ENCODE results near the gene GAD2. TPM values are rescaled to one million over a fixed set of nuclear protein-coding genes. Genes with fewer than 3 reads are reported as not detected.

Gene GAD2
- total RNA-seq, 4 donors from 2014 or later, result not detected

DNA sequence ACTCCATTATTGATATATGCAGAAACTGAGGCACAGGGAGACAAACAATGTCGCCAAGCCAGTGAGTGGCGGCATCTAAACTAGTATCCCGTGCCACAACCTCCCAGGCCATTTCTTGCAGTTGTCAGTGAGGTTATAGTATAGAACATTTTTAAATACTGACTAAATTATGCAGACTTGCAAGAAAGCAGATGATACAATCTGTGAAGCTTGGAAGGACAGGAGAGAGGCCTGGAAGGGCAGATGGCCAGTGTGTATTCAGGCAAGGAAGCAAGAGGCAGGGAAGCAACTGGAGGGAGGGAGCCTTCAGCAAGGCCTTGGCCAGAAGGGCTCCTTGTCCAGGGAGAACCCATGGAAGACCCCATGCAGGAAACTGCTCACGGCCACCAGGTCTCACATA, 111.2 kb downstream of the GAD2 start:
- no peaks in the 10 kb centered on the region for H3K36me3 ChIP-seq
- no peak for DNase-seq
- TF ChIP-seq POLR2A (IDR thresholded peaks at IDR 0.05), result no peak
- TF ChIP-seq, protein P1, sequence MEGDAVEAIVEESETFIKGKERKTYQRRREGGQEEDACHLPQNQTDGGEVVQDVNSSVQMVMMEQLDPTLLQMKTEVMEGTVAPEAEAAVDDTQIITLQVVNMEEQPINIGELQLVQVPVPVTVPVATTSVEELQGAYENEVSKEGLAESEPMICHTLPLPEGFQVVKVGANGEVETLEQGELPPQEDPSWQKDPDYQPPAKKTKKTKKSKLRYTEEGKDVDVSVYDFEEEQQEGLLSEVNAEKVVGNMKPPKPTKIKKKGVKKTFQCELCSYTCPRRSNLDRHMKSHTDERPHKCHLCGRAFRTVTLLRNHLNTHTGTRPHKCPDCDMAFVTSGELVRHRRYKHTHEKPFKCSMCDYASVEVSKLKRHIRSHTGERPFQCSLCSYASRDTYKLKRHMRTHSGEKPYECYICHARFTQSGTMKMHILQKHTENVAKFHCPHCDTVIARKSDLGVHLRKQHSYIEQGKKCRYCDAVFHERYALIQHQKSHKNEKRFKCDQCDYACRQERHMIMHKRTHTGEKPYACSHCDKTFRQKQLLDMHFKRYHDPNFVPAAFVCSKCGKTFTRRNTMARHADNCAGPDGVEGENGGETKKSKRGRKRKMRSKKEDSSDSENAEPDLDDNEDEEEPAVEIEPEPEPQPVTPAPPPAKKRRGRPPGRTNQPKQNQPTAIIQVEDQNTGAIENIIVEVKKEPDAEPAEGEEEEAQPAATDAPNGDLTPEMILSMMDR (IDR thresholded peaks at IDR 0.05), result no peak
- H3K4me3 ChIP-seq, result no peak overlapping the region
- no peak overlapping the region for H3K27ac ChIP-seq
- no peaks in the 10 kb centered on the region for H3K9me3 ChIP-seq
- H3K27me3 ChIP-seq, result no peaks in the 10 kb centered on the region
- no peaks in the 10 kb centered on the region for H3K4me1 ChIP-seq

DNA sequence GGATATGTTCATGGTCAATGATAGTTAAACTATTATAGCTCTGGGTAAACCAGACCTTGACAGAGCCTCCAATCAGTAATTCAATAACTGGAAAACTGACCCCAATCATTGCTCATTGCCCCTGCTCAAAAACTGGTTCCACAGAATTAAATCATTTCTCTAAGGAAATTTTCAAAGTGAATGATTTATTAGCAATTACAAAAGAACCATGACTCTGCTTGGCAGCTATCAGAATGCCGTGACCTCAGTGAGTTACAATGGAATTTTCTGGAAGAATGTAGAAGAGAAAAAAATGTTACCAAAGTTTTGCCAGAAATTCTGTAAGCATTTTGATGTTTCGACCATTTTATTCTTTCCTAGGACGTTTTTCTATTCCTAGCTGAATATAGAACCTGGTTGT, 114.8 kb downstream of the GAD2 start:
- H3K27ac ChIP-seq, result no peak overlapping the region
- no peak for TF ChIP-seq POLR2A (IDR thresholded peaks at IDR 0.05)
- TF ChIP-seq, protein P1 (IDR thresholded peaks at IDR 0.05), result no peak
- no peaks in the 10 kb centered on the region for H3K4me1 ChIP-seq
- DNase-seq, result no peak
- H3K4me3 ChIP-seq, result no peak overlapping the region
- no peaks in the 10 kb centered on the region for H3K27me3 ChIP-seq
- H3K36me3 ChIP-seq, result no peaks in the 10 kb centered on the region
- H3K9me3 ChIP-seq, result no peaks in the 10 kb centered on the region

DNA sequence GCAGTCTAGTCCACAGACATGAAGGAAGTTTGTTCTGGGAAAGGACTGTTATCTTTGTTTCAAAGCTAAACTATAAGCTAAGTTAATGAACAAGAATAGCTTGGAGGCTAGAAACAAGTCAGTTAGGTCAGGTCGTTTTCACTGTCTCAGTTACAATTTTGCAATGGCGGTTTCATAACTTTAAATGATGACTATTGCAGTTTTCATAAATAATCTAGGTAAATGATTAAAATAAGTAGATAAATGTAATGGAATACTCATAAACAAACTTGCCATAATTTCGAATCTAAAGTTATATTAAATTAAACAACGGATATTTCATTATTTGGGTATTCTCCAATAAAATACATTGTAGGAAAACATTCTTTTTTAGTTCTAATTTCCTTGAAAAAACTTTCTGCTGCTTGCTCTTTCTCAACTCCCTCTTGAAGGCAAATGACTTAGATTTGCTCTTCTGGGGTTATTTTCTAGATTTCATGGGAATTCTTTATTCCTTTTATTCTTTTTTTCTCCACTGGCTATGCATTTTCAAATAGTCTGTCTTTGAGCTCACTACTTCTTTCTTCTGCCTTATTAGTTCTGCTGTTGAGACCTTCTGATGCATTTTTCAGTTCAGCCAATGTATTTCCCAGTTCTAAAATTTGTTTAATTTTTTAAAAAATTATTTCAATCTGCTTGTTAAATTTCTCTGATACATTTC, 117.8 kb downstream of the GAD2 start:
- H3K9me3 ChIP-seq, result no peaks in the 10 kb centered on the region
- H3K36me3 ChIP-seq, result no peaks in the 10 kb centered on the region
- H3K27me3 ChIP-seq, result no peaks in the 10 kb centered on the region
- DNase-seq, result no peak
- no peak for TF ChIP-seq POLR2A (IDR thresholded peaks at IDR 0.05)
- TF ChIP-seq, protein P1 (IDR thresholded peaks at IDR 0.05), result no peak
- no peaks in the 10 kb centered on the region for H3K4me1 ChIP-seq
- no peak overlapping the region for H3K4me3 ChIP-seq
- no peak overlapping the region for H3K27ac ChIP-seq

DNA sequence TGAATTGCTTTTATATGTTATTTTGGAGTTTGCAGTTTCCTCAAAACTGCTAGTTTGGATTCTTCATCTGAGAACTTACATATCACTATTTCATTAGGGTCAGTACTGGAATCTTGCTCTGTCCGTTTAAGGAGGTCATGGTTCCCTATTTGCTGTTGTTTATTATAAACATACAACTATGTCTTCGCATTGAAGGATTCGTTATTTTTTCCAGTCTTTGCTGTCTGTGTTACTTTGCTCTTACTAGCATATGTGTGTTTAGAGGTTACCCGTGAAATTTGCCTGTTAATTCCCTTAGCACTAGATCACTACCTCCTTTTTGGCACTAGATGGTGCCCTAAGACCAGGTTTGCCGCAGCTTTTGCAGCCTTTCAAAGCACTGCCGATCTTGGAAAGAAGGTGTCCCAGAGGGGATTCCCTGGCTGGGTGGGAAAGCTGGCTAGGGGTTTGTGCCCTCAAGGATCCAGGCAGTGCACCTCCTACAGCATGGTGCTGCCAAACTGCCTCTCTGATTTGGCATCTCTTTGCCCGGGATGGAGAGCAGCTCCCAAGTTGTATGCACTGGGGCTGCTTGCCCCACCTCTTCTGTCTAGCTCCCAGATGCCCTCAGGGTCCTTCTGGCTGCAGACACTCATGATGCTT, 118.5 kb downstream of the GAD2 start:
- Histone ChIP-seq H3K4me1 (no peaks in the 10 kb centered on the region), H3K9me3 (no peaks in the 10 kb centered on the region), H3K27ac (peak overlapping the region in 1 of 4 donors; percentile 50), H3K27me3 (no peaks in the 10 kb centered on the region), H3K4me3 (peak overlapping the region; percentile 11 to 34 (median 26)), H3K36me3 (no peaks in the 10 kb centered on the region)
- TF ChIP-seq POLR2A (IDR thresholded peaks at IDR 0.05), result no peak
- TF ChIP-seq, protein P1 (IDR thresholded peaks at IDR 0.05), result peak; percentile 64 to 88 (median 84)
- peak; percentile 36 to 85 (median 52) for DNase-seq

DNA sequence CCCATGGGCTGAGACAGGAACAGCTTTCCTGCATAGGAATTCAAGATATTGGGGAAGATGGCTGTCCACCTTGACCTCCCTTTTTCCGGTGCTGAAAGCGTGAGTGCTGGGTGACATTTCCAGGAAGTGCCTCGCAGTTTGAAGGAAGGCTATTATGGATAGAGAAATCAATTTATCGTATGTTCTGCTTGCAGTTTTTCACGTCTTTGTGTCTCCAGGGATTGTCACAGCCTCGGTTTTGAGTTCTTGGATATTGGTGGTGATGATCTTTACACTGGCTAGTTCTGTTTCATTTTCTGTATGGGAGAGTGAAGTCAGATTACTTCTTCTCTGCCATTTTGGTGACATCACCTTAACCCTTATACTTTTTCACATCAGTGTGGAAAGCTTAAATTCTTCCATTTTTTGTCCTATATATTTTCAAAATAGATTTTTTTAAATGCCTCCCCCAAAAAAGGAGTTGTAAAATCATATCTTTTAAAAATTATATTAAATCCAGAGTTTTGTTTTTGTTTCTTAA, 119.1 kb downstream of the GAD2 start:
- H3K4me3 ChIP-seq, result peak overlapping the region; percentile 11 to 34 (median 26)
- TF ChIP-seq, protein P1 (IDR thresholded peaks at IDR 0.05), result no peak
- no peak for TF ChIP-seq POLR2A (IDR thresholded peaks at IDR 0.05)
- no peaks in the 10 kb centered on the region for H3K27me3 ChIP-seq
- H3K9me3 ChIP-seq, result no peaks in the 10 kb centered on the region
- no peaks in the 10 kb centered on the region for H3K4me1 ChIP-seq
- DNase-seq, result no peak
- peak overlapping the region in 1 of 4 donors; percentile 50 for H3K27ac ChIP-seq
- no peaks in the 10 kb centered on the region for H3K36me3 ChIP-seq

All from Peyer's patch (tissue), 4 donors.